Adrenal gland (tissue), 12 donors: ENCODE measurements around the gene LPP. TPM values are rescaled to one million over a fixed set of nuclear protein-coding genes. Genes with fewer than 3 reads are reported as not detected.
"Not testable (repeated sequence)": the region's sequence is repeated elsewhere in the genome, so short reads cannot be mapped to it uniquely, and the experiment has no call there.

ENCODE experiments used
- DNase-seq, 7 donors: peaks; one replicate each; pipeline ENCODE4 v3.0.0-alpha.2; 2019 to 2020
- H3K27ac ChIP-seq, 5 donors: fragments of 200-600 bp; sonication (generic) in 4 of 5; 1 replicate in 3 of 5; 2 replicates in 2 of 5; pipeline versions ENCODE4 v1.5.1 to v1.8.0; 2016 to 2020; ENCODE audit warnings: mild to moderate bottlenecking in 1 of 5
- H3K27me3 ChIP-seq: fragments of 200-600 bp; 2 replicates; pipeline ENCODE4 v1.8.0; 2021
- H3K36me3 ChIP-seq, 2 donors: fragments of 200-600 bp; replicated peaks in 1 of 2; 1 replicate in 1 of 2; 2 replicates in 1 of 2; pipeline versions ENCODE4 v1.5.1 to v1.8.0; 2018 to 2022
- H3K4me1 ChIP-seq, 2 donors: fragments of 200-600 bp; replicated peaks in 1 of 2; 1 replicate in 1 of 2; 2 replicates in 1 of 2; pipeline versions ENCODE4 v1.5.1 to v1.8.0; 2018 to 2021
- H3K4me3 ChIP-seq, 4 donors: fragments of 200-600 bp; sonication (generic) in 3 of 4; one replicate each; pipeline ENCODE4 v1.5.1; 2016 to 2018
- H3K9me3 ChIP-seq, 3 donors: fragments of 200-600 bp; sonication (generic) in 1 of 3; replicated peaks in 1 of 3; 1 replicate in 2 of 3; 2 replicates in 1 of 3; pipeline versions ENCODE4 v1.5.1 to v1.8.0; 2016 to 2021
- CTCF ChIP-seq, 6 experiments: fragments of 450-650 bp in 4 of 6; fragments of 200-600 bp in 2 of 6; sonication (generic) in 1 of 6; IDR thresholded peaks; 1 replicate in 5 of 6; 2 replicates in 1 of 6; pipeline versions ENCODE4 v1.5.1 to v1.8.0; 2016 to 2021; ENCODE audit warnings: antibody characterized with exemption in 6 of 6, mild to moderate bottlenecking in 2 of 6, moderate library complexity in 1 of 6
- POLR2A ChIP-seq, 2 donors: fragments of 450-650 bp; IDR thresholded peaks; one replicate each; pipeline ENCODE4 v1.6.1; 2017; ENCODE audit warnings: antibody characterized with exemption in 2 of 2, mild to moderate bottlenecking in 2 of 2, moderate library complexity in 1 of 2
- WGBS, 4 donors: extraction: QIAGEN DNeasy Blood & Tissue Kit in 2 of 4; methylation state at CpG; one replicate each; pipeline versions ENCODE4 v1.1.5 to v1.1.7; 2013 to 2017; 5-methylcytosine and 5-hydroxymethylcytosine counted together
- intact Hi-C, 2 donors: fragments of 100-400 bp; cut with DNase I; formaldehyde crosslinking; loops; one replicate each; pipeline versions ENCODE4 v1.14.1 to v1.15.0; 2022 to 2023
- polyA plus RNA-seq, 3 donors: library from polyadenylated mRNA; stranded (reverse); fragments of 200-250 nt in 2 of 3; fragments of 350-450 nt in 1 of 3; fragmentation: Illumina TruSeq in 1 of 3; extraction: RNeasy Lipid Tissue Mini Kit (QIAGEN cat#74804) in 1 of 3; gene quantifications; one replicate each; pipeline ENCODE4 v1.2.3, GENCODE V29; 2013 to 2014
- total RNA-seq, 9 donors: library from RNA; depleted of rRNA in 4 of 9; stranded (reverse); fragments of >200 nt in 4 of 9; fragments of 120-200 nt in 1 of 9; fragmentation: NEBNext Ultra II Directional in 1 of 9; extraction: Animal tissue kit (Norgen Biotek cat#: 25700) in 1 of 9; gene quantifications; one replicate each; pipeline versions ENCODE4 v1.1.0 to v1.2.4, GENCODE V29; 2013 to 2023
- donor health status: healthy with polysubstance abuse.
- donor health status: Bipolar disorder and iron deficiency.
- donor health status: DM: yes; HTN: yes; CAD: no.
- donor health status: DM: no; HTN: no; CAD: no.
- donor health status: DM: no; HTN: no; CAD: no.
- donor health status: DM: yes; HTN: yes; CAD: no.

Gene LPP
- total and polyA plus RNA-seq, 12 donors, result 7.0 to 170 (median 101) TPM

GRCh38 chr3:188631291-188632010, 477.5 kb downstream of the LPP start:
- TF ChIP-seq CTCF (IDR thresholded peaks at IDR 0.05) (no peak), POLR2A (IDR thresholded peaks at IDR 0.05) (no peak)
- intact Hi-C loops, result no loop called here
- no peak for DNase-seq
- H3K27ac ChIP-seq, result no peak overlapping the region
- no peak overlapping the region for H3K4me3 ChIP-seq
- H3K4me1 ChIP-seq, result peaks cover 9 to 22% of the 10 kb centered on the region in 2 donors
- 93 to 98% (median 95%) methylated on average over 5 of the region's 5 CpGs for whole genome bisulfite sequencing, 4 donors
- H3K27me3 ChIP-seq, result no peaks in the 10 kb centered on the region
- H3K36me3 ChIP-seq, result no peaks in the 10 kb centered on the region
- H3K9me3 ChIP-seq, result no peaks in the 10 kb centered on the region

DNA sequence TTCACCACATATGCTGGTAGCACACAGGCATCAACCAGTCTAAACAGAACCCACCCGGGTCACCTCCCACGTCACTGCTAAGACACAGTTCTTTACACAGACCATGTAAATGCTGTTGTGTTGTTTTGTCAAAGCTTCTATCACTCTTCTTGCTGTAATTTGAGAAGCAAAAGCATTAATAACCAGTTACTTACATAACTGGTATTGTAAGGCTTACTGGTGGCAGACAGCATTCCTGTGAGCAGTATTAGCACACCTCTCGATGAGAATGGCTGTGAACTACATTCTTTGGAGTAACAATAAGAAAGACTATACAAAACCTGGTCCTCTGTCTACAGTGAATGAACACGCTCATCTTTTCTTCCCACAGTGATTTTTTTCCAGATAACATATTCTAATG, 479.2 kb downstream of the LPP start:
- no peak overlapping the region for H3K4me3 ChIP-seq
- H3K9me3 ChIP-seq, result no peaks in the 10 kb centered on the region
- intact Hi-C loops, result no loop called here
- no peak overlapping the region for H3K27ac ChIP-seq
- WGBS, 4 donors, result 93 to 96% (median 95%) methylated on average over 4 of the region's 4 CpGs
- no peak for DNase-seq
- H3K4me1 ChIP-seq, result peaks cover 9 to 22% of the 10 kb centered on the region in 2 donors
- no peaks in the 10 kb centered on the region for H3K27me3 ChIP-seq
- H3K36me3 ChIP-seq, result no peaks in the 10 kb centered on the region
- TF ChIP-seq POLR2A (IDR thresholded peaks at IDR 0.05) (no peak), CTCF (IDR thresholded peaks at IDR 0.05) (no peak)

DNA sequence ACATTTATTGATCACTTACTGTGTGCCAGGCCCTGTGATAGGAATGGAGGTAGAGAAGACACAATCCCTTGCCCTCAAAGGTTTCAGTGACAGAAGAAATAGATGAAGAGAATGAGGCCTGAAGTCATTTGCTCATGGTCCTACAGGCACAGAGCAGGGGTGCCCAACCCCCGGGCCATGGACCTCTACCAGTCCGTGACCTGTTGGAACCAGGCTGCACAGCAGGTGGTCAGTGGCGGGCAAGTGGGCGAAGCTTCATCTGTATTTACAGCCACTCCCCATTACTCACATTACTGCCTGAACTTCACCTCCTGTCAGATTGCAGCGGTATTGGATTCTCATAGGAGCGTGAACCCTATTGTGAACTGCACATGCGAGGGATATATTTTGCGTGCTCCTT, 480.3 kb downstream of the LPP start:
- DNase-seq, result no peak
- Histone ChIP-seq H3K36me3 (no peaks in the 10 kb centered on the region), H3K27me3 (no peaks in the 10 kb centered on the region), H3K9me3 (no peaks in the 10 kb centered on the region), H3K4me3 (no peak overlapping the region), H3K4me1 (peaks cover 9 to 22% of the 10 kb centered on the region in 2 donors), H3K27ac (no peak overlapping the region)
- intact Hi-C loops, result no loop called here
- TF ChIP-seq CTCF (IDR thresholded peaks at IDR 0.05) (no peak), POLR2A (IDR thresholded peaks at IDR 0.05) (no peak)
- WGBS, 4 donors, result 97 to 100% (median 98%) methylated on average over 8 of the region's 8 CpGs

DNA sequence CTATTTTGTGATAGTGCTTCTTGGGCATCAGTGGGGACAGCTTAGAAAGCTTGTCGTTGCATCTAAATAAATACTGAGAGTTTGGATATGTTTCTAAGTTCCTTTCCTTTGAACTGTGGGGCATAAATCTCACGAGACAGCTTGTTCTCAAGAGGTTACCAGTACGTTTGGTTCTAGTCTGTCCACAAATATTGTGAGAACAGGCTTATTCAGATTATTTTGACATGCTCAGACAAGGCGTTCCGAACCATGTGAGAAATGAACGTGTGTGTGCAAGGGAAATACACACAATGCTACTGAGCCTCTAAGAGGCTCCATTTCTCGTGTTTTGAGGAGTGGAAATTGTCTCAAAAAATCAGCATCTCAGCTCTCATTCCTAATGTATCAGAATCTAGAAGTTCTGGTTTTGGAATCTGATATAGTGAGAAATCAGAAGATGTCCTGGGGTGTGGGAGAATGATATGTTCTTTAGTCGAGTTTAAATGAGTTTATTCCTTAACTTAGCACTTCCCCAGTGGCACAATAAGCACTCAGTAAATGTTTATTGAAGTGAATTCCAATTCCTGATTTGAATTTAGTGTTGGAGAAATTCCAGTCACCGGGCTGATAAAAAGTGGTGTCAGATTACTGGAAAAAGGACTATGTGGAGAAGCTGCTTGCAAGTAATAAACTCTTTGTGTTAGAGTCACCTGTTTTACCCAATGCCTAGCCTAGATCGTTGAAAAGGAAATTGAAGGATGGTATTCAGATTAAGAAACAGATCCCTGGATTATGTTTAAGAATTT, 481.5 kb downstream of the LPP start:
- intact Hi-C loops, result no loop called here
- H3K9me3 ChIP-seq, result no peaks in the 10 kb centered on the region
- no peaks in the 10 kb centered on the region for H3K36me3 ChIP-seq
- no peak for DNase-seq
- no peaks in the 10 kb centered on the region for H3K27me3 ChIP-seq
- TF ChIP-seq CTCF (IDR thresholded peaks at IDR 0.05) (no peak), POLR2A (IDR thresholded peaks at IDR 0.05) (no peak)
- peaks cover 9 to 22% of the 10 kb centered on the region in 2 donors for H3K4me1 ChIP-seq
- peak overlapping the region in 3 of 5 donors; percentile 7 to 15 (median 15) for H3K27ac ChIP-seq
- H3K4me3 ChIP-seq, result no peak overlapping the region
- 51 to 63% (median 62%) methylated on average over 10 of the region's 10 CpGs for WGBS, 4 donors

GRCh38 chr3:188636292-188636691, 482.3 kb downstream of the LPP start:
- H3K9me3 ChIP-seq, H3K36me3 ChIP-seq, DNase-seq, H3K4me3 ChIP-seq, H3K27me3 ChIP-seq, H3K27ac ChIP-seq, intact Hi-C loops: not testable (repeated sequence)
- 89 to 95% (median 91%) methylated on average over 13 of the region's 13 CpGs for WGBS, 4 donors
- H3K4me1 ChIP-seq, result peaks cover 9 to 22% of the 10 kb centered on the region in 2 donors
